SK-N-DZ (cell line): ENCODE data around the gene RCAN1.

Experiments
- DNase-seq: peaks from one replicate; pipeline ENCODE4 v3.0.0-alpha.2; 2015; ENCODE audit warnings: low spot score

Gene RCAN1

GRCh38 chr21:34599534-34600101 is 15.3 kb downstream of the RCAN1 start:
- DNase-seq = no peak

GRCh38 chr21:34598931-34599400 is 15.9 kb downstream of the RCAN1 start:
- DNase-seq = no peak

- no peak for DNase-seq
These were observed 17.5 kb downstream of the RCAN1 start for GRCh38 chr21:34597406-34597805.

DNA sequence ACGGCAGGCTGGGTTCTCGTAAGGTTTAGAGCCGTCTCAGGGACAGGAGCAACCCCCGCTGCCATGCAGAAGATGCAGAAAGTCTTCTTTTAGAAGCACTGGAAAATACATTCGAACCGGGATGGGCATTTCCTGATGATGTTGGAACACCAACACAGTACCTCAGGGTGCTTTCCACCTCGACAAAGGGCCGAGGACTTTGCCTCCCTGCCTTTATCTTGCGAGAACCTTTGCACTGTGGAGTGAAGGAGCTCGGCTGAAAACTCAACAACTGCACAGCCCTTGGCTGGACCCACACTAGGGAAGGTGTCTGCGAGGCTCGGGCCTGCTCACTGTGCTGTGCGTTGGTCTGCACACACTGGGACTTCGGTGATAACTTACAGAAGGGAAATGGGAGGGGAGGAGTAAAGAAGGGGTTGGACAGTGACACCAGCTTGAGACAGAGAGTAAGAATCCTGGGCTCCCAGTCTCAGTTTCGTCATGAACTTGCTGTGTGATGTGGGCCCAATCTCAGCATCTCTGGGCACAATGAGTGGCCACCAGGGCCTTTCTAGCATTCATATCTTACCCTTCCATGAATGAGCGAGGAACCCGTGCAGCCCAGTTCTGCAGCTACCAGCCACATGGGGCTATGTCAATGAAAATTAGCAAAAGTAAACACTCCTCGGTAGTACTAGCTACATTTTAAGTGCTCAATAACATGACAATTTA is 18.2 kb downstream of the RCAN1 start:
- no peak for DNase-seq

GRCh38 chr21:34595457-34595856 is 19.5 kb downstream of the RCAN1 start:
- no peak for DNase-seq

DNA sequence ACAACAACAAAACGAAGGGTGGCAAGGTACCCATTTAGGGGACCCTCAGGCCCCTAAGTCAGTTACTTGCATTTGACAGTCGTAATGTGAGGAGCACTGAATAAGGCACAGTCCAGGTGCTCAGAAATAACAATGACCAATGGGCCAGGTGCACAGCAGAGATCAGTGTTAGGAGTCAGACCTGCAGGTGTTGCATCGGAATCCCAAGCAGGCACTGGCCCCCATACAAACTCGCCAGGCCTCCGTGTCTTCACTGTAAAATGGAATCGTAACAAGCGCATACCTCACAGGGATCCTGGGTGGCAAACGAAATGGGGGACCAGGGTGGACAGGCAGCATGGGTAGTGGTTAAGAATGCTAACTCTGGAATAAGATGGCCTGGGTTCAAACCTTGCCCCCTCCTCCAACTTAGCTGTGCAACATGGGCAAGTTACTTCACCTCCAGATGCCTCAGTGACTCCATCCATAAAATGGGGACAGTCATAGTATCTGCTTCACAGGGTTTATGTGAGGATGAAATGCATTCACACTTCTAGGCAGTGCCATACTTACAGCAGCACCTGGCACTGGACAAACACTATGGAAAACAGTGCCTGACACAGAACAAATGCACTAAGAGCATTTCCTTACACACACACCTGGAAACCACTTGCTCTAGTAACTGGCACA is 20.2 kb downstream of the RCAN1 start:
- DNase-seq = no peak

- no peak for DNase-seq
These were observed 20.9 kb downstream of the RCAN1 start for GRCh38 chr21:34593954-34594531.

DNA sequence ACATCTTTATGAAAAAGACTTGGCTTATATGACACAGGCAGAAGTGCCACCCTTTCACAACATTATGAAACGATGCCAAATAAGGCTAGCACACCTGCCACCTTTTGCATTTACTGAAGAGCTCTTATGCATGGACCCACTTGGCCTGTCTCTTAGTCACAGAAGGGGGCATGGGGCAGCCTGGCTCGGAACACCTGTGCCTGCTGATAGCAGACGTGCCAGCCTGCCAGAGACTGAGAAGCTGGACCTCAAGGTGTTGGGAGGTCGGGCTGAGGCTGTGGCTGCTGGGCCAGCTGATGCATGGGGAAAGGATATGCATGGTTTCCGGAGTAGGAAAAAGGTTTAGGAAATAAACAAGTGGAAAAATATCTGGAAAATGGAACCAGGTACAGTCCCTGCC is 21.5 kb downstream of the RCAN1 start:
- no peak for DNase-seq

GRCh38 chr21:34592120-34592955 is 22.6 kb downstream of the RCAN1 start:
- no peak for DNase-seq

GRCh38 chr21:34590520-34590919 is 24.4 kb downstream of the RCAN1 start:
- no peak for DNase-seq

DNA sequence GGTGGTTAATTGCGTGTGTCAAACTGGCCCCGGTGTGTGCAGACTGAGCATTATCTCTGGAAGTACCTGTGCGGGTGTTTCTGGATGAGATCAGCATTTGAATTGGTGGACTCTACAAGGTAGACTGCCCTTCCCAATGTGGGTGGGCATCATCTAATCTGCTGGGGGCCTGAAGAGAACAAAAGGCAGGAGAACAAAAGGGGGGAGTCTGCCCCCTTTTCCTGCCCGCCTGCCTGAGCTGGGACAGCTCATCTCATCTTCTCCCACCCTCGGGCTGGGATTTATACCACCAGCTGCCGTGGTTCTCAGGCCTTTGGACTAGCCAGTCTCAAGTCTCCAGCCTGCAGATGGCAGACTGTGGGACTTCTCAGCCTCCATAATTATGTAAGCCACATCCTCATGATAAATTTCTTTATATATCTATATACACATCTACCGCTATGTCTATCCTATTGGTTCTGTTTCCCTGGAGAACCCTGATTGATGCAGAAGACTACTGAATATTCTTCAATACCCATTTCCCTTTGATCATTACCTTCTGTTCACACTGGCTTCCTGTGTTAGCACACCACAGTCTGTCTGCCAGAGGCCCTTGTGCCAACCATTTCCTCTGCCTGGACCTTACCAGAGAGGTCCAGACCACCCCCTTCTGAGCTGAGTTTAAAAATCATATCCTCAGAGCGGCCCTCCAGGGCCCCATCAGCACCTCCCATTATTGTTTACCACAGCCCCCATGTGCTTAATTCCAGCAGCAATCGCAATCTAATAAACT is 25.2 kb downstream of the RCAN1 start:
- DNase-seq = no peak

DNA sequence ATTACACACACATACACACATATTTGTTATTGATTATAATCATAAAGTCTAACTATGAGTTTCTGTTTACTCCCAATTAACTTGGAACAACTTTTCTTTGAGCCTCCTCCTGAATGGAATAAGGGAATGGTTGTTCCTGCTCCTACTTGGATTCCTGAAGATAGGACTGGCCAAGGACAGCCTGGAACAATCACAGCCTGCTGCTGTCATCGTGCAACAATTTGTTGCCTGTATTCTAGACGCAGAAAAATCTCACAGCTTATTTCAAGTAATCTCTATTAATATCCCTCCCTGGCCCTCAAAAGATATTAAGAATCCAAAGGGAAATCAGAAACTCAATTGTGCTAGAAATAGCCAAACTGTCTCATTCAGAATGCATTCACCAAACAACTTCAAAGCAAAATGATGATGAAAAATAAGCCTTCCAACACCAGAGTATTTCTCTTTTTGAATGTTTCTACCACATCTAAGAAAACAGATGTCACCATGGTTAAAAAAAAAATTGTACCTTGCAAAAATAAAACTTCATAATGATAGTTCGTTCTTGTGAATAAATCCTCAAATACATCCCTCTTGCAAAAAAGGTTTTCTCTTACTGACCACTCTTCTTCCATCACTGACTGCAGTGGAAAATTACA is 30.9 kb downstream of the RCAN1 start:
- no peak for DNase-seq

GRCh38 chr21:34582506-34583150 is 32.3 kb downstream of the RCAN1 start:
- no peak for DNase-seq

DNA sequence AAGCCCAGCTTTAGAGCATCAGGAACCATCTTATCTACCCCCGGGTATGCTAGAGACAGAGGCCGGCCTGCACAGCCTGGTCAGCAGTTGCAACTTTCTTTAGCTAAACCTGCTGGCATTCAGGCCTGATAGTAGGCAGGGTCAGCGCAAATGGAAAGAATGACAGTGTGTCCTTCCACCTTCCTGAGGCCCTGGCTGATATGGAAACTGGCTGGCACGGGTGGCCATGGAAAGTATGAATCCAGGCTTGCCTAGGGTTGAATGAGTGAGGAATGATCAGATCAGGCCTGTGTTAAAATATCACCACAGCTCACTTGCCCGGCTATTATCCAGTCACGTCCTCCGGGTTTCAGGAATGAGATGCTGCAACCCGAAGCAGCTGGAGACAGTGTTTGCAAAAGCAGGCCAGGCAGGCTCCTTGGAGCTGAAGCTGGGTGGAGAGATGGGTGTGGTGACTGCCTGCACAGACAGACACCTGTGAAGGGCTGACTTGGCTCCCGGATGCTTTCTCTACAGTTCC is 34.7 kb downstream of the RCAN1 start:
- DNase-seq = no peak

GRCh38 chr21:34579411-34579810 is 35.5 kb downstream of the RCAN1 start:
- DNase-seq = no peak

- DNase-seq = no peak
These were observed 38.8 kb downstream of the RCAN1 start for GRCh38 chr21:34576041-34576511.

GRCh38 chr21:34574601-34575529 is 40.0 kb downstream of the RCAN1 start:
- no peak for DNase-seq

DNA sequence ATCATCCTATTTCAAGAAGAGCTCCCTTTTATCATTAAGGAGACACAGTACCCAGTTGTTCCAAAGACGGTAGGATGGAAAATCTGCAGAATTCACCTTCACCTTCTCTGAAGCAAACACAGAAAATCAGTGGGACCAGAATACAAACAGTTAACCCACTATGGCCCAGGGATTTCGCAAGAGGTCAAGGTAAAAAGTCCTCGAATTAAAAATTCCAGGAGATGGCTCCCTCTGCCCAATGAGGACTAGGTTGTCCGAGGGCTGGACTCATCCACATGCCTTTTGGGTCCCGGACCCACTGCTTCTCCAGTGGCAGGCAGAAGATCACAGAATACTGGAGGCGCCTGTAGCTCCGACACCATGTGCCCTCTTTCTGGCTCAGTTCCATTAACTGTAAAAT is 42.9 kb downstream of the RCAN1 start:
- no peak for DNase-seq
